Osteoblast (primary cell): ENCODE data around the gene GTF2A1. TPM values are rescaled to one million over a fixed set of nuclear protein-coding genes. Genes with fewer than 3 reads are reported as not detected.
"Not testable (repeated sequence)": the region's sequence is repeated elsewhere in the genome, so short reads cannot be mapped to it uniquely, and the experiment has no call there.

Source experiments
- DNase-seq: peaks from one replicate; pipeline ENCODE4 v3.0.0; 2011; ENCODE audit warnings: low spot score, mixed read lengths; ENCODE audit not compliant: insufficient read length; ENCODE audit errors: missing footprints
- H2AFZ ChIP-seq: 2 replicates; pipeline ENCODE4 v1.6.0; 2011; ENCODE audit warnings: mild to moderate bottlenecking, low read length
- H3K27ac ChIP-seq: 2 replicates; pipeline ENCODE4 v1.5.1; 2011; ENCODE audit warnings: mild to moderate bottlenecking, low read depth, low read length, moderate library complexity
- H3K27me3 ChIP-seq: 2 replicates; pipeline ENCODE4 v1.6.0; 2012; ENCODE audit warnings: mild to moderate bottlenecking, control low read depth, inconsistent platforms, low read length, moderate library complexity; ENCODE audit not compliant: insufficient read depth
- H3K36me3 ChIP-seq: 2 replicates; pipeline ENCODE4 v1.5.1; 2011; ENCODE audit warnings: mild to moderate bottlenecking, low read length, control low read depth, moderate library complexity; ENCODE audit not compliant: insufficient read depth
- H3K4me1 ChIP-seq: 2 replicates; pipeline ENCODE4 v1.5.1; 2011; ENCODE audit warnings: mild to moderate bottlenecking, low read length, control low read depth, moderate library complexity; ENCODE audit not compliant: insufficient read depth
- H3K4me2 ChIP-seq: 2 replicates; pipeline ENCODE4 v1.6.0; 2011; ENCODE audit warnings: mild to moderate bottlenecking, low read length; ENCODE audit not compliant: insufficient read depth
- H3K4me3 ChIP-seq: fragments of 200-600 bp; sonication (generic); 3 replicates; pipeline ENCODE4 v1.5.1; 2012; ENCODE audit warnings: mild to moderate bottlenecking, low read length, inconsistent platforms; ENCODE audit not compliant: insufficient read depth
- H3K79me2 ChIP-seq: 2 replicates; pipeline ENCODE4 v1.6.0; 2012; ENCODE audit warnings: mild to moderate bottlenecking, low read length, control low read depth, inconsistent platforms; ENCODE audit not compliant: insufficient read depth
- H3K9me3 ChIP-seq: 2 replicates; pipeline ENCODE4 v1.5.1; 2011; ENCODE audit warnings: low read depth, low read length, control low read depth
- H4K20me1 ChIP-seq: 2 replicates; pipeline ENCODE4 v1.6.0; 2012; ENCODE audit warnings: mild to moderate bottlenecking, low read length, control low read depth; ENCODE audit not compliant: insufficient read depth
- total RNA-seq: library from RNA; depleted of rRNA; stranded (reverse); fragments of >200 nt; gene quantifications from 2 replicates; pipeline ENCODE4 v1.2.3, GENCODE V29; 2012
- TF ChIP-seq, protein P1 (sequence below): IDR thresholded peaks from 2 replicates; pipeline ENCODE4 v1.5.1; 2011; ENCODE audit warnings: mild to moderate bottlenecking, low read depth, low read length, moderate library complexity; ENCODE audit errors: extremely low read depth

The GTF2A1 gene
- total RNA-seq, 1 donor, result 35.8 TPM

DNA sequence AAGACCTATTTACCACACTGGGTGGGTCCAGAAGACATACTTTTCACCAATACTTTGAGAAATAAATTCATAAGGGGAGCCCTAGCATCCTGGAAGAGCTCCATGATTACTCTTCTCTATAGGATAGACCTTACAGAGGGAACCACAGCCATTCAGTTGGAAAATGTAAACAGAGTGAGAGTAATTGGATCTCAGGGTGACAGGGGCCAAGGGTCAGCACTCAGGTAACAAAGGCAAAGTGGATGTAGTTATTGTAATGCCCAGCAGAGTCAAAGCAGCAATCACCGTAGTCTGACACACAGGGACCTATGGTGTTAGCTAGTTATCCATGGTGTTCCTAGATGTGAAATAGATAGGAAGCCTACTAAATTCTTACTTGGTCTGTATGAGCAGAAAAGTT is 10.8 kb upstream of the GTF2A1 start:
- no peak overlapping the region for H3K4me2 ChIP-seq
- TF ChIP-seq, protein P1, sequence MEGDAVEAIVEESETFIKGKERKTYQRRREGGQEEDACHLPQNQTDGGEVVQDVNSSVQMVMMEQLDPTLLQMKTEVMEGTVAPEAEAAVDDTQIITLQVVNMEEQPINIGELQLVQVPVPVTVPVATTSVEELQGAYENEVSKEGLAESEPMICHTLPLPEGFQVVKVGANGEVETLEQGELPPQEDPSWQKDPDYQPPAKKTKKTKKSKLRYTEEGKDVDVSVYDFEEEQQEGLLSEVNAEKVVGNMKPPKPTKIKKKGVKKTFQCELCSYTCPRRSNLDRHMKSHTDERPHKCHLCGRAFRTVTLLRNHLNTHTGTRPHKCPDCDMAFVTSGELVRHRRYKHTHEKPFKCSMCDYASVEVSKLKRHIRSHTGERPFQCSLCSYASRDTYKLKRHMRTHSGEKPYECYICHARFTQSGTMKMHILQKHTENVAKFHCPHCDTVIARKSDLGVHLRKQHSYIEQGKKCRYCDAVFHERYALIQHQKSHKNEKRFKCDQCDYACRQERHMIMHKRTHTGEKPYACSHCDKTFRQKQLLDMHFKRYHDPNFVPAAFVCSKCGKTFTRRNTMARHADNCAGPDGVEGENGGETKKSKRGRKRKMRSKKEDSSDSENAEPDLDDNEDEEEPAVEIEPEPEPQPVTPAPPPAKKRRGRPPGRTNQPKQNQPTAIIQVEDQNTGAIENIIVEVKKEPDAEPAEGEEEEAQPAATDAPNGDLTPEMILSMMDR, result no peak
- DNase-seq, result no peak
- H4K20me1 ChIP-seq, result no peaks in the 10 kb centered on the region
- H3K27me3 ChIP-seq, result no peaks in the 10 kb centered on the region
- no peaks in the 10 kb centered on the region for H3K4me1 ChIP-seq
- H3K9me3 ChIP-seq, result no peaks in the 10 kb centered on the region
- no peak overlapping the region for H2AFZ ChIP-seq
- H3K27ac ChIP-seq, result no peak overlapping the region
- H3K4me3 ChIP-seq, result no peak overlapping the region
- no peaks in the 10 kb centered on the region for H3K36me3 ChIP-seq
- H3K79me2 ChIP-seq, result no peaks in the 10 kb centered on the region

DNA sequence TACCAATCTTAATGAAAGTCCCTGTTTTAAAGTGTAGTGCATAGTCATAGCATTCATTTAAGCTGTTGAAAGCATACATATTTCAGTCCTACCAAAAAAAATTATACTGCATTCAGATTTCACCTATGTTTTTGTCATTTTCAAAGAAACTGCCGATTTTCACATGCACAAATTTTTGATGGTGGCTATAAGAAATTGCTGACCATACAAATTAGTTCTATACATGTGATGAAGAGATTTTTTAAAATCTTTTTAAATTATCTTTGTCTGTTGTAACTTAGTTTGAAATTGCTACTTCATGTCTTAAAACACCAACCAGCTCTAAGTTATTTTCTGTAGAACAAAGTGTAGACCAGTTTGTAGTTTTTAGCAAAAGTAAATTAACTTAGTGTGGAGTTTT is 3.5 kb upstream of the GTF2A1 start:
- Histone ChIP-seq H3K36me3 (no peaks in the 10 kb centered on the region), H3K79me2 (peaks cover 5% of the 10 kb centered on the region), H3K9me3 (no peaks in the 10 kb centered on the region), H2AFZ (no peak overlapping the region), H3K4me2 (no peak overlapping the region), H3K4me3 (no peak overlapping the region), H4K20me1 (no peaks in the 10 kb centered on the region), H3K27ac (no peak overlapping the region), H3K4me1 (peaks cover 7% of the 10 kb centered on the region), H3K27me3 (no peaks in the 10 kb centered on the region)
- no peak for DNase-seq
- TF ChIP-seq, protein P1, result no peak

DNA sequence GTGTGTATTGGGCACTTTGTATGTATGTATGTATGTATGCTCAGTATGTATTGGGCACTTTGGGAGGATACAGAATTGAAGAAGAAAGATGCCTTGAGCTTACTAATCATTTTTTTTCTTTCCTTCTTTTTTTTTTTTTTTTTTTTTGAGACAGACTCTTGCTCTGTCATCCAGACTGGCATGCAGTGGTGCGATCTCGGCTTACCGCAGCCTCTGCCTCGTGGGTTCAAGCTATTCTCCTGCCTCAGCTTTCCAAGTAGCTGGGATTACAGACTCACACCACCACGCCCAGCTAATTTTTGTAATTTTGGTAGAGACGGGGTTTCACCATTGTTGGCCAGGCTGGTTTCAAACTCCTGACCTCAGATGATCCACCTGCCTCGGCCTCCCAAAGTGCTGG is 3.0 kb upstream of the GTF2A1 start:
- H3K9me3 ChIP-seq, H3K27ac ChIP-seq, H4K20me1 ChIP-seq, H2AFZ ChIP-seq, H3K4me3 ChIP-seq, H3K36me3 ChIP-seq, H3K4me1 ChIP-seq, DNase-seq, H3K79me2 ChIP-seq, H3K27me3 ChIP-seq, H3K4me2 ChIP-seq: not testable (repeated sequence)

DNA sequence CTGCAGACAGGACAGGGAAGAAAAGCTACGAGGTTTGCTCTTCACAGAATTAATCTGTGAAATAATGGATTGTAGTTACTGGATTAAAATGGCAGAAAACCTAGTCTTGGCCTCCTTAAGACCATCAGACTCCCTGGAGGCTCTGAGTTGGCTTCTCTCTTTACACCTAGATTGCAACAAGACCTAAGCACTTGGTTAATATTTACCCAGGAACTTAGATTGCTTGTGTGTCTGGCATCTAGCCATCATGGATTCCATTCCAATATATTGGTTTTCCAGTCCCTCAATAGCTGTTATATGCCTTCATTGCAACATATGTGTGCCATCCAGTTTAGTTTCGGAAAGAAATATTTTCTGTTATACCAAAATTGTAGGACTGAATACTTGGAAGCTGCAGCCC is 1.9 kb upstream of the GTF2A1 start:
- Histone ChIP-seq H3K27me3 (no peaks in the 10 kb centered on the region), H3K4me2 (no peak overlapping the region), H3K27ac (no peak overlapping the region), H2AFZ (no peak overlapping the region), H3K36me3 (no peaks in the 10 kb centered on the region), H3K4me1 (peaks cover 13% of the 10 kb centered on the region), H3K4me3 (no peak overlapping the region), H3K9me3 (no peaks in the 10 kb centered on the region), H3K79me2 (peaks cover 19% of the 10 kb centered on the region), H4K20me1 (no peaks in the 10 kb centered on the region)
- TF ChIP-seq, protein P1, result no peak
- no peak for DNase-seq
